IPS DF 6.9 (cell line): ENCODE data around the gene SSC5D.
A peak's percentile ranks its signal among the peaks of the same experiment; 100 is the strongest.

Source experiments
- DNase-seq: peaks from one replicate; pipeline ENCODE4 v3.0.0-alpha.2; 2013; ENCODE audit warnings: low read depth, low spot score
- H3K27ac ChIP-seq: one replicate; pipeline ENCODE4 v1.5.1; 2013; ENCODE audit warnings: low read length, control low read depth
- H3K27me3 ChIP-seq: 2 replicates; pipeline ENCODE4 v1.6.1; 2013; ENCODE audit warnings: mild to moderate bottlenecking, low read length; ENCODE audit not compliant: control insufficient read depth, insufficient read depth
- H3K36me3 ChIP-seq: 2 replicates; pipeline ENCODE4 v1.6.1; 2013; ENCODE audit warnings: low read length; ENCODE audit not compliant: control insufficient read depth, insufficient read depth
- H3K4me1 ChIP-seq: 2 replicates; pipeline ENCODE4 v1.6.1; 2013; ENCODE audit warnings: low read length; ENCODE audit not compliant: control insufficient read depth, insufficient read depth
- H3K4me3 ChIP-seq: 2 replicates; pipeline ENCODE4 v1.5.1; 2013; ENCODE audit warnings: mild to moderate bottlenecking, low read length
- H3K9me3 ChIP-seq: 2 replicates; pipeline ENCODE4 v1.6.1; 2013; ENCODE audit warnings: low read length, inconsistent platforms; ENCODE audit not compliant: control insufficient read depth, insufficient read depth
- WGBS: extraction: QIAGEN DNeasy Blood & Tissue Kit; methylation state at CpG from one replicate; pipeline ENCODE4 v1.1.7; 2013; ENCODE audit warnings: mixed read lengths, missing lambda C conversion rate; ENCODE audit not compliant: insufficient read length, insufficient coverage; 5-methylcytosine and 5-hydroxymethylcytosine counted together

The SSC5D gene

DNA sequence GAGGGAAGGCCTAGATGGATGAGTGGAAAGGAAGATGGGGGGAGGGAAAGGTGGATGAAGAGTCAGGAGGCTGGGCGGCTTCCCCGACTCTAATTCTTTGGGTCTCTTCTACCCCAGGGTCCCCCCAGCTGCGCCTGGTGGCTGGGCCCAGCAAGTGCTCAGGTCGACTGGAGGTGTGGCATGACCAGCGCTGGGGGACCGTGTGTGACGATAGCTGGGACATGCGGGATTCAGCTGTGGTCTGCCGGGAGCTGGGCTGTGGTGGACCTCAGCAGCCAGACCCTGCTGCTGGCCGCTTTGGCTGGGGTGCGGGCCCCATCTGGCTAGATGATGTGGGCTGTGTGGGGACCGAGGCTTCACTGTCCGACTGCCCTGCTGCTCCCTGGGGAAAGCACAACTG, 9.5 kb downstream of the SSC5D start:
- no CpG with 5 or more reads among the region's 13 CpGs for WGBS
- H3K36me3 ChIP-seq, result no peaks in the 10 kb centered on the region
- no peak for DNase-seq

DNA sequence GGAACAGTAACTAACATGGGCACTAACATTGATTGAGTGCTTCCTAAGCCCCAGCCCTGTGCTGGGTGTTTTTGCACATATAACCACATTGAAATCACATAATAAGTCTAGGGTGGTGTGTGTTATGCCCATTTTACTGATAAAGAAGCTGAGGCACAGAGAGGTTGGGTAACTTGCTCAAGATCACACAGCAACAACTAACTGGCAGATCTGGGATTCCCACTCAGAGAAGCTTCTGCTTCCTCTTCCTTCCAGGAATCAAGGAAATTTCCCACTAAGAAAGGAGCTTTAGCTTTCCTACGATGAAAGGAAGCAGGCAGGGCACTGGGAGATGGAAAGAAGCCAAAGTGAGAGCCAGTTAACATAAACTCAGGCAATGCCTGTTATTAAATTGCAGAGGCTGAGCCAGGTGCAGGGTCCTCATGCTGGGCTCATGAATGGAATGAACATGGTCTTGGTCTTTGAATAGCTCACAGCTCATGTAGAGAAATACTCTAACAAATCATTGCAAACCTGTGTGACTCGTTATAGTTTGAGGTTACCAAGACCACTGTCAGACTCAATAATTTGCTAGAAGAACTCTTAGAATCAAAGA, 10.1 kb downstream of the SSC5D start:
- no peaks in the 10 kb centered on the region for H3K36me3 ChIP-seq
- 0 out of 2 replicates have a peak, but pooled peaks cover 3% of the 10 kb centered on the region for H3K9me3 ChIP-seq
- H3K4me3 ChIP-seq, result no peak overlapping the region
- H3K27me3 ChIP-seq, result peaks cover 4% of the 10 kb centered on the region; the same call in 1 of the 2 replicates
- H3K4me1 ChIP-seq, result no peaks in the 10 kb centered on the region; the same call in 1 of the 2 replicates
- no CpG with 5 or more reads among the region's 2 CpGs for WGBS
- no peak overlapping the region for H3K27ac ChIP-seq
- no peak for DNase-seq

More for the DNA sequence above, 9.5 kb downstream of the SSC5D start:
- Histone ChIP-seq H3K9me3 (no peaks in the 10 kb centered on the region), H3K27ac (no peak overlapping the region), H3K4me3 (no peak overlapping the region), H3K27me3 (no peaks in the 10 kb centered on the region; the same call in 1 of the 2 replicates), H3K4me1 (no peaks in the 10 kb centered on the region; the same call in 1 of the 2 replicates)

DNA sequence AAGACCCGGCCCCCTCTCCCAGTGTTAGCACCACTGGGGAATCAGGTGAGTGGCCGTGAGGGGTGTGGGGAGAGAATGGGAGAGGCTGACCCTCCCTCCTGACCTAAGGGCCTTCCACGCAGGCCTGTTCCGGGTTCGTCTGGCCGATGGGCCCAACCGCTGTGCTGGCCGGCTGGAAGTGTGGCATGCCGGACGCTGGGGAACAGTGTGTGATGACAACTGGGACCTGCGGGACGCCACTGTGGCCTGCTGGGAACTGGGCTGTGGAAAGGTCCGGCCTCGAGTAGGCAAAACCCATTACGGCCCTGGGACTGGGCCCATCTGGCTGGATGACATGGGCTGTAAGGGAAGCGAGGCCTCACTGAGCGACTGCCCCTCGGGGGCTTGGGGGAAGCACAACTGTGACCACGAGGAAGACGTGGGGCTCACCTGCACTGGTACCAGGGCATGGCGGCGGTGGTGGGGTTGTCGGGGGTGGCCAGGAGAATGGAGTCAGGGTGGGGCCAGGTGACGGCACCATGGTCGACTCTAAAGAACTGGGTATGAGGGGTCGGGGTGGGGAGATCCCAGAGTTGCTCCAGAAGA, 12.2 kb downstream of the SSC5D start:
- Histone ChIP-seq H3K27me3 (peaks cover 5% of the 10 kb centered on the region; the same call in 1 of the 2 replicates), H3K4me3 (no peak overlapping the region), H3K4me1 (no peaks in the 10 kb centered on the region; the same call in 1 of the 2 replicates), H3K27ac (no peak overlapping the region), H3K36me3 (no peaks in the 10 kb centered on the region), H3K9me3 (0 out of 2 replicates have a peak, but pooled peaks cover 3% of the 10 kb centered on the region)
- WGBS, result no CpG with 5 or more reads among the region's 26 CpGs
- no peak for DNase-seq

DNA sequence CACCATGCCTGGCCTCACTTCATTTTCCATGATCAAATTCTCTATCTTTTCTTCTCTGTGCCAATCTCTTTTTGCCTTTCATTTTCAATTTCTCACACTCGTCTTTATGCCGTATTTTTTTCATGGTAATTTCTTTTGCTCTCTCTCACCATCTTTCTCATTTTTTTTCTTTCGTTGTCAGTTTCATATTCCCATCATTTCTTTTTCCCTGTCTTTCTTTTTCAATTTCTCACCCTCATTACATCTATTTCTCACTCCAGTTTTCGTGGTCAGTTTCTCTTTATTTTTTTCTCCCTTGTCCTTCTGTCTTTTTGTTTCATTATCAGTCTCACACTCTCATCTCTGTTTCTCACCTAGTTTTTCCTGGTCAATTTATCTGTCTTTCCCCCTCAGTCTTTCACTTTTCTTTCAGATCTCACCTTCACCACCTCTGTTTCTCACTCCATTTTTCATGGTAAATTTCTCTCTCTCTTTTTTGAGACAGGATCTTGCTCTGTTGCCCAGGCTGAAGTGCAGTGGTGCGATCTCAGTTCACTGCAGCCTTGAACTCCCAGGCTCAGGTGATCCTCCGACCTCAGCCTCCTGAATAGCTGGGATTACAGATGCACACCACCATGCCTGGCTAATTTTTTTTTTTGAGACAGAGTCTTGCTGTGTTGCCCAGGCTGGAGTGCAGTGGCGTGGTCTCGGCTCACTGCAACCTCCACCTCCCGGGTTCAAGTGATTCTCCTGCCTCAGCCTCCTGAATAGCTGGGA, 14.1 kb downstream of the SSC5D start:
- WGBS, result 100% methylated on average over 4 of the region's 9 CpGs
- Histone ChIP-seq H3K27ac (no peak overlapping the region), H3K4me3 (no peak overlapping the region), H3K4me1 (no peaks in the 10 kb centered on the region; the same call in 1 of the 2 replicates), H3K27me3 (peaks cover 5% of the 10 kb centered on the region; the same call in 1 of the 2 replicates), H3K9me3 (0 out of 2 replicates have a peak, but pooled peaks cover 3% of the 10 kb centered on the region), H3K36me3 (no peaks in the 10 kb centered on the region)
- no peak for DNase-seq

DNA sequence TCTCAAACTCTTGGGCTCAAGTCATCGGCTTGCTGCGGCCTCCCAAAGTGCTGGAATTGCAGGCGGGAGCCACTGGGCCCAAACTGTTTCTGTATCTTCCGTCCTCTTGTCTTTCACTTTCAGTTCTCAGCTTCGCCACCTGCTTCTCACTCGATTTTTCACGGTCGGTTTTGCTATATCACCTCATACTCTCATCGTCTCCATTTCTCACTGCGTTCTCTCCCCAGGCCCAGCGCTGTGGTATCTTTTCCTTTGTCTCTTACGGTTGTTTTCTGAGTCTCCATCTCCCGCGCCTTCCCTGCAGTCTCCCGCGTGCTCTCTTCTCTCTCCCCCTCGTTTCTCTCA, 14.9 kb downstream of the SSC5D start:
- no peak for DNase-seq
- Histone ChIP-seq H3K9me3 (0 out of 2 replicates have a peak, but pooled peaks cover 3% of the 10 kb centered on the region), H3K27me3 (peaks cover 5% of the 10 kb centered on the region; the same call in 1 of the 2 replicates), H3K27ac (no peak overlapping the region), H3K36me3 (no peaks in the 10 kb centered on the region), H3K4me1 (no peaks in the 10 kb centered on the region; the same call in 1 of the 2 replicates), H3K4me3 (no peak overlapping the region)
- no CpG with 5 or more reads among the region's 17 CpGs for WGBS

DNA sequence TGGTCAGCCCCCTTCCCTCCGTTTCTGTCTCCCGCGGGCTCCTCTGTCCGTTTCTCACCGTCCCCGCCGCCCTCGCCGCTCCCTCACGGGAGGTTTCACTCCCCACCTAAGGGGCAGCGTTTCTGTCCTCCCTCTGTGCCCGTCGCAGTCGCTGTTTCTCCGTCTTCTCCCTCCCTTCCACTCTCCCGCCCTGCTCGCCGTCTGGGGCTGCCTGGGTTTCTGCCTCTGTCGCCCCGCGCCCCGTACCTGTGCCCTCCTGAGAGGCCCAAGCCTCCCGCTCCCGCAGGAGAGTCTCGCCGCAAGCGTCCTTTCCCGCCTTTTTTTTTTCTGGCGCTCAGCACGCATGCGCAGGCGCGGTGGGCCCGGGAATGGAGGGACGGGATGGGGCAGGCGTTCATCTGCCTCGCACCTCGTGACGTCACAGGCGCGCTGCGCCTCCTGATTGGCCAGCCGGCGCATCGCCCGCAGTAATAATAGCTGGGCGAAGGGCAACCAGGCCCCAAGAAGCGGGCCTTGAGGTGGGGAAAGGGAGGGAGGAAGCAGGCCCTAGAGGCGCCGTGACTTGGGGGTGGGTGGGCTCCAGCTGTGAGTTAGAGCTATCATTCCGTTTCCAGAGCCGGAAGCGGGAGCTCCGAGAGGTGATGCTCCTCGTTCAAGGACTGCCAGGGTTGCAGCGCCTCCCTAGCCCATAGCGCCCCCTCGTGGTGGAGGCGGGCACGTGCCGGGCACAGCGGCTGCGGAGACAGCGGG, 15.4 kb downstream of the SSC5D start:
- H3K4me1 ChIP-seq, result no peaks in the 10 kb centered on the region; the same call in 1 of the 2 replicates
- no peaks in the 10 kb centered on the region for H3K36me3 ChIP-seq
- peaks cover 5% of the 10 kb centered on the region; the same call in 1 of the 2 replicates for H3K27me3 ChIP-seq
- WGBS, result no CpG with 5 or more reads among the region's 64 CpGs
- no peak overlapping the region for H3K27ac ChIP-seq
- 0 out of 2 replicates have a peak, but pooled peaks cover 3% of the 10 kb centered on the region for H3K9me3 ChIP-seq
- no peak overlapping the region for H3K4me3 ChIP-seq
- peak; percentile 90 for DNase-seq

DNA sequence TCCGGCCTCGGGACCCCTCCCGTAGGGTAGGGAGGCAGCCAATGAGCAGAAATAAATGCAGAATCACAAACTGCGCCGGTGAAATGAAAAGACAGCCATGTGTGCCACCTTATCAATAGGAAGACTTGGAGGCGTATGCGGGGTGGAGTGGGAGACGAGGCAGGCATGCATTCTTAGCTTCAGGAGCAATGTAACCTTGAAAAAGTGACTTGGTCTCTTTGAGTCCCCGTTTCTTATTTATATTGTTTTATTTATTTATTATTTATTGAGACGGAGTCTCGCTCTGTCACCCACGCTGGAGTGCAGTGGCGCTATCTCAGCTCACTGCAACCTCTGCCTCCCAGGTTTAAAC, 16.0 kb downstream of the SSC5D start:
- Histone ChIP-seq H3K9me3 (0 out of 2 replicates have a peak, but pooled peaks cover 3% of the 10 kb centered on the region), H3K27ac (no peak overlapping the region), H3K27me3 (peaks cover 5% of the 10 kb centered on the region; the same call in 1 of the 2 replicates), H3K4me1 (no peaks in the 10 kb centered on the region; the same call in 1 of the 2 replicates), H3K36me3 (no peaks in the 10 kb centered on the region), H3K4me3 (no peak overlapping the region)
- no CpG with 5 or more reads among the region's 13 CpGs for WGBS
- DNase-seq, result no peak

DNA sequence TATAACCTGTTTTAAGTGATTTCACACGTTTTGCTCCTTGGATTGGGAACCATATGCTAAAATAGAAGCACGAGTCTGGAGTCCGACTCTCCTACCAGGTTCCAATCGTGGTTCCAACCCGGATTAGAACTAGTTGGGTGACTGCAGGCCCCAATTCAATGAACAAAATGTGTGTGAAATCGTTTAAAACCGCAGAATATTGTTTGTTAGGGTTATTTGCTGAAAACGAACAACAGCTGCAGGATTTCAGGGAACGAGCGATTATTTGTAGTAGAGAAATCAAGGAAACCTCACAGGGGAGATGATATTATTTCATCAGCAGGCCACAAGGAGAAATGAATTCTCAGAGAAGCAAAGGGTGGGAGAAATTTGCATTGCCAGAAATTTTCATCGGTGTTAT, 16.7 kb downstream of the SSC5D start:
- H3K27me3 ChIP-seq, result peaks cover 5% of the 10 kb centered on the region; the same call in 1 of the 2 replicates
- no peak overlapping the region for H3K4me3 ChIP-seq
- 0 out of 2 replicates have a peak, but pooled peaks cover 3% of the 10 kb centered on the region for H3K9me3 ChIP-seq
- no peak for DNase-seq
- H3K36me3 ChIP-seq, result no peaks in the 10 kb centered on the region
- WGBS, result no CpG with 5 or more reads among the region's 11 CpGs
- no peak overlapping the region for H3K27ac ChIP-seq
- no peaks in the 10 kb centered on the region; the same call in 1 of the 2 replicates for H3K4me1 ChIP-seq

DNA sequence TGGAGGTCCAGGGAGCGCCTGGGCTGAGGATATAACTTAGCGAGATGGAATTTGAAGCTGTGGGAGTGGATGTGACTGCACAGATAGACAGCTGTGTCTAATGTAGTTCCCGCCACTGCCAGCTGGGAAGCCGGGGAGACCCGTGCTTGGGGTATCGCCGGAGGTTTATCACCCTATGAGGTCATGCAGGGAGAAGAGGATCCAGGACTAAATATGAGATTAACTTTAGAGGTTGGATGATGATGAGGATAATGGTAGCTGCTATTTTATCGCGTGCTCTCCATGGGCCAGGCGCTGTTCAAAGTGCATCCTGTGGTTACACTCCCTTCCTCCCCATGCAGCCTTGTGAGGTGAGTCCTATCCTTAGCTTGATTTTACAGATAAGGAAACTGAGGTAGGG, 19.9 kb downstream of the SSC5D start:
- Histone ChIP-seq H3K27ac (no peak overlapping the region), H3K36me3 (no peaks in the 10 kb centered on the region), H3K4me3 (no peak overlapping the region), H3K4me1 (no peaks in the 10 kb centered on the region), H3K9me3 (0 out of 2 replicates have a peak, but pooled peaks cover 2% of the 10 kb centered on the region), H3K27me3 (peaks cover 3% of the 10 kb centered on the region; the same call in 1 of the 2 replicates)
- DNase-seq, result no peak
- WGBS, result no CpG with 5 or more reads among the region's 10 CpGs
